Measurements from ENCODE around the gene FCSK.
A peak's percentile ranks its signal among the peaks of the same experiment; 100 is the strongest.

The FCSK gene

GRCh38 chr16:70454222-70455034 lies at the start of gene FCSK:
Gene FCSK, plus strand, starts transcription at chr16:70454595. Its CDS starts 8,596 bp downstream, at chr16:70463191.
- TF ChIP-seq TAF1 (IDR thresholded peaks at IDR 0.05; ENCODE audit: low read depth) (peak; percentile 60; the same call in 1 of the 2 replicates), TCF12 (IDR thresholded peaks at IDR 0.05; ENCODE audit: low read depth) (0 out of 2 replicates have a peak, but pooled peaks have one; percentile 9), CREB1 (IDR thresholded peaks at IDR 0.05; ENCODE audit: low read depth) (0 out of 2 replicates have a peak, but pooled peaks have one; percentile 25), REST (IDR thresholded peaks at IDR 0.05; ENCODE audit: low read depth) (no peak), EP300 (IDR thresholded peaks at IDR 0.05; ENCODE audit: borderline replicate concordance) (no peak), MAX (IDR thresholded peaks at IDR 0.05) (peak; percentile 78), YY1 (IDR thresholded peaks at IDR 0.05; ENCODE audit: low read depth) (no peak), EGR1 (IDR thresholded peaks at IDR 0.05) (peak; percentile 50; the same call in 1 of the 2 replicates), NFIC (IDR thresholded peaks at IDR 0.05) (peak; percentile 6; the same call in 1 of the 2 replicates), ZBTB7A (IDR thresholded peaks at IDR 0.05; ENCODE audit: low read depth) (peak; percentile 99), FOXM1 (IDR thresholded peaks at IDR 0.05; ENCODE audit: borderline replicate concordance, low read depth) (0 out of 2 replicates have a peak, but pooled peaks have one; percentile 20), RAD21 (IDR thresholded peaks at IDR 0.05; ENCODE audit: low read depth) (no peak)
- TF ChIP-seq, protein P1, sequence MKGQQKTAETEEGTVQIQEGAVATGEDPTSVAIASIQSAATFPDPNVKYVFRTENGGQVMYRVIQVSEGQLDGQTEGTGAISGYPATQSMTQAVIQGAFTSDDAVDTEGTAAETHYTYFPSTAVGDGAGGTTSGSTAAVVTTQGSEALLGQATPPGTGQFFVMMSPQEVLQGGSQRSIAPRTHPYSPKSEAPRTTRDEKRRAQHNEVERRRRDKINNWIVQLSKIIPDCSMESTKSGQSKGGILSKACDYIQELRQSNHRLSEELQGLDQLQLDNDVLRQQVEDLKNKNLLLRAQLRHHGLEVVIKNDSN (IDR thresholded peaks at IDR 0.05), result no peak

DNA sequence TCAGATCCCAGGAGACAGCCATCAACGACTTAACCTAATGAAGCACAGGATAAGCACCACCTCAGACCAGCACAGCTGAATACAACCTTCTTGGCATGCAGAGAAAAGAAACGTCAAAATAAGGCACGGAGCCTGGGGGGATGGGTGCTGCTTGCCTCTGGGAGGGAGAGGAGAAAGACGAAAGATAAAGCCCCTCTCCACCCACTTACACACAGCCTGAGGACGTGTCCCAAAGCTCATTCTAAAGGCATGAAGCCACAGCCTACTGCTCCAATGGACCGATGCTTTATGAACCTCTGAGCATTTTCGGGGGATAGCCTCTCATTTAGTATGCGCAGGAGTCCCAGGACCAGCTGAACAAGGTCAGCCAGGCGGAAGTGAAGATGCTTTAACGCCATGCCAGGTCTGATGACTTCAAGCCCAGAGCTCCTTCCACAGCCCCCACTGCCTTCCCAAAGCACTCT lies 46.6 kb upstream of the FCSK start:
- TF ChIP-seq CREB1 (IDR thresholded peaks at IDR 0.05; ENCODE audit: low read depth), result no peak
- no peak for TF ChIP-seq FOXM1 (IDR thresholded peaks at IDR 0.05; ENCODE audit: borderline replicate concordance, low read depth)
- TF ChIP-seq, protein P1 (IDR thresholded peaks at IDR 0.05), result no peak
- no peak for TF ChIP-seq EGR1 (IDR thresholded peaks at IDR 0.05)
- no peak for TF ChIP-seq CEBPB (IDR thresholded peaks at IDR 0.05)
- TF ChIP-seq TAF1 (IDR thresholded peaks at IDR 0.05; ENCODE audit: low read depth), result no peak
- no peak for TF ChIP-seq REST (IDR thresholded peaks at IDR 0.05; ENCODE audit: low read depth)
- no peak for TF ChIP-seq MAX (IDR thresholded peaks at IDR 0.05)
- TF ChIP-seq ZBTB7A (IDR thresholded peaks at IDR 0.05; ENCODE audit: low read depth), result no peak
- no peak for TF ChIP-seq TEAD4 (IDR thresholded peaks at IDR 0.05)
- no peak for TF ChIP-seq EP300 (IDR thresholded peaks at IDR 0.05; ENCODE audit: borderline replicate concordance)
- TF ChIP-seq NFIC (IDR thresholded peaks at IDR 0.05), result no peak
- no peak for TF ChIP-seq TCF12 (IDR thresholded peaks at IDR 0.05; ENCODE audit: low read depth)
- TF ChIP-seq YY1 (IDR thresholded peaks at IDR 0.05; ENCODE audit: low read depth), result no peak
- no peak for TF ChIP-seq RAD21 (IDR thresholded peaks at IDR 0.05; ENCODE audit: low read depth)

DNA sequence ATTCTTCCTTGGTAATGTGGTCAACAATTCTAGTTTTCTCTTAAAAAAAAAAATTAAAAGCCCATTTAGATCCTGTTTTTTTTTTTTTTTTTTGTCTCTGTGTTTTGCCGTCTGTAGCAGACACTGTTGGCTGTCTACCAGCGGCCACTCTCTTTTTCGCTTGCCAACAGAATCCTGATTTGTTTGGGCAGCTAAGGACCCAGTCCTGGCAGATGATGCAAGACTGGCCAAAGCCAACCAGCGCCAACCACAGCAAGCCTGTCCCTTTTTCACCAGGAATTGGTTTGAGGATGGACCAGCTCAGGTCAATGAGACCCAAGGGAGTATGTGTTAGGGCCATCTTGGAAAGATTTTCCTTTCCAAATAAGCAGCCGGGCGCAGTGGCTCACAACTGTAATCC lies 43.7 kb upstream of the FCSK start:
- no peak for TF ChIP-seq RAD21 (IDR thresholded peaks at IDR 0.05; ENCODE audit: low read depth)
- no peak for TF ChIP-seq TAF1 (IDR thresholded peaks at IDR 0.05; ENCODE audit: low read depth)
- TF ChIP-seq EP300 (IDR thresholded peaks at IDR 0.05; ENCODE audit: borderline replicate concordance), result no peak
- TF ChIP-seq REST (IDR thresholded peaks at IDR 0.05; ENCODE audit: low read depth), result no peak
- TF ChIP-seq, protein P1 (IDR thresholded peaks at IDR 0.05), result no peak
- TF ChIP-seq CREB1 (IDR thresholded peaks at IDR 0.05; ENCODE audit: low read depth), result no peak
- TF ChIP-seq TCF12 (IDR thresholded peaks at IDR 0.05; ENCODE audit: low read depth), result no peak
- no peak for TF ChIP-seq CEBPB (IDR thresholded peaks at IDR 0.05)
- TF ChIP-seq TEAD4 (IDR thresholded peaks at IDR 0.05), result no peak
